ENCODE data around the gene GOLT1A.
"Not testable (repeated sequence)": the region's sequence is repeated elsewhere in the genome, so short reads cannot be mapped to it uniquely, and the experiment has no call there.

GOLT1A gene

GRCh38 chr1:204248954-204249353 lies 35.2 kb upstream of the GOLT1A start:
- no peak for DNase-seq (ENCODE audit: low spot score)

GRCh38 chr1:204246876-204247275 lies 33.1 kb upstream of the GOLT1A start:
- no peak for DNase-seq (ENCODE audit: low spot score)

- no peak for DNase-seq (ENCODE audit: low spot score)
Observed at GRCh38 chr1:204242920-204243319, 29.1 kb upstream of the GOLT1A start.

- DNase-seq (ENCODE audit: low spot score) = no peak
Observed at GRCh38 chr1:204241914-204242313, 28.1 kb upstream of the GOLT1A start.

GRCh38 chr1:204241050-204241449 lies 27.3 kb upstream of the GOLT1A start:
- DNase-seq (ENCODE audit: low spot score) = no peak

GRCh38 chr1:204240233-204240632 lies 26.4 kb upstream of the GOLT1A start:
- no peak for DNase-seq (ENCODE audit: low spot score)

GRCh38 chr1:204239401-204239800 lies 25.6 kb upstream of the GOLT1A start:
- DNase-seq (ENCODE audit: low spot score) = not testable (repeated sequence)

- not testable (repeated sequence) for DNase-seq (ENCODE audit: low spot score)
Observed at GRCh38 chr1:204238520-204238919, 24.7 kb upstream of the GOLT1A start.

GRCh38 chr1:204237515-204237914 lies 23.7 kb upstream of the GOLT1A start:
- not testable (repeated sequence) for DNase-seq (ENCODE audit: low spot score)

GRCh38 chr1:204232526-204232925 lies 18.7 kb upstream of the GOLT1A start:
- DNase-seq (ENCODE audit: low spot score) = no peak

- DNase-seq (ENCODE audit: low spot score) = no peak
Observed at GRCh38 chr1:204230211-204230610, 16.4 kb upstream of the GOLT1A start.

- no peak for DNase-seq (ENCODE audit: low spot score)
Observed at GRCh38 chr1:204228896-204229295, 15.1 kb upstream of the GOLT1A start.

GRCh38 chr1:204227996-204228785 lies 14.4 kb upstream of the GOLT1A start:
- no peak for DNase-seq (ENCODE audit: low spot score)

- no peak for DNase-seq (ENCODE audit: low spot score)
Observed at GRCh38 chr1:204227351-204227750, 13.6 kb upstream of the GOLT1A start.

- DNase-seq (ENCODE audit: low spot score) = no peak
Observed at GRCh38 chr1:204225841-204226735, 12.3 kb upstream of the GOLT1A start.

- no peak for DNase-seq (ENCODE audit: low spot score)
Observed at GRCh38 chr1:204224655-204225054, 10.9 kb upstream of the GOLT1A start.

GRCh38 chr1:204223129-204223860 lies 9.5 kb upstream of the GOLT1A start:
- DNase-seq (ENCODE audit: low spot score) = no peak

- DNase-seq (ENCODE audit: low spot score) = no peak
Observed at GRCh38 chr1:204222764-204223055, 8.9 kb upstream of the GOLT1A start.

- DNase-seq (ENCODE audit: low spot score) = no peak
Observed at GRCh38 chr1:204222006-204222763, 8.4 kb upstream of the GOLT1A start.

GRCh38 chr1:204221271-204221670 lies 7.5 kb upstream of the GOLT1A start:
- no peak for DNase-seq (ENCODE audit: low spot score)

GRCh38 chr1:204219971-204220616 lies 6.3 kb upstream of the GOLT1A start:
- no peak for DNase-seq (ENCODE audit: low spot score)

Measured in kidney capillary endothelial cell (primary cell).